HepG2 (cell line): ENCODE results near the gene PGPEP1. TPM values are rescaled to one million over a fixed set of nuclear protein-coding genes. Genes with fewer than 3 reads are reported as not detected.

Source experiments
- ATAC-seq: fragments of 200-7000 bp; cut with Tn5 transposase; 3 replicates; pipeline ENCODE4 v1.9.1; 2020; ENCODE audit warnings: mild to moderate bottlenecking, moderate library complexity
- BruUV-seq: library from RNA; stranded (reverse); fragments of 400-500 nt; replicated peaks from 2 replicates; lab custom pipeline; 2021; lab: Mats Ljungman, UMichigan
- CTCF ChIA-PET: fragments of 300-600 bp; formaldehyde crosslinking; extraction: SDS; loops from one replicate; lab custom pipeline; 2021; ENCODE audit warnings: low total read pairs, inconsistent platforms, low intra/inter-chr PET ratio; lab: Yijun Ruan, JAX
- POLR2A ChIA-PET: fragments of 350-600 bp; sonication (Branson Sonifier 250); formaldehyde crosslinking; loops from one replicate; lab custom pipeline; 2020; ENCODE audit warnings: antibody characterized with exemption, inconsistent platforms; lab: Yijun Ruan, JAX
- DNase-seq: peaks from one replicate; pipeline ENCODE4 v3.0.0-alpha.2; 2015; ENCODE audit warnings: low spot score
- FAIRE-seq: peaks from 3 replicates; lab custom pipeline; 2011; peaks lifted over from hg19 to GRCh38; lab: Jason Lieb, UNC
- H2AFZ ChIP-seq: one replicate; pipeline ENCODE4 v1.6.1; 2011; ENCODE audit warnings: low read length, inconsistent platforms
- H3K27ac ChIP-seq: fragments of 300-600 bp; 3 replicates; pipeline ENCODE4 v1.8.0; 2011; ENCODE audit warnings: mixed run types, mild to moderate bottlenecking, mixed read lengths, low read length, inconsistent platforms; ENCODE audit not compliant: insufficient read depth; ENCODE audit errors: extremely low read length
- H3K27me3 ChIP-seq, 2 experiments: fragments of 200-600 bp in 1 of 2; 2 replicates in 1 of 2; 3 replicates in 1 of 2; pipeline versions ENCODE4 v1.6.0 to v1.8.0; 2011; ENCODE audit warnings: low read length in 2 of 2, mild to moderate bottlenecking in 2 of 2, moderate library complexity in 2 of 2, inconsistent platforms in 1 of 2; ENCODE audit not compliant: insufficient read depth in 2 of 2, control insufficient read depth in 1 of 2
- H3K36me3 ChIP-seq, 2 experiments: fragments of 200-600 bp in 1 of 2; replicated peaks in 1 of 2; 2 replicates in 1 of 2; 3 replicates in 1 of 2; pipeline versions ENCODE4 v1.5.1 to v1.8.0; 2011; ENCODE audit warnings: low read length in 2 of 2, inconsistent platforms in 1 of 2; ENCODE audit not compliant: insufficient read depth in 2 of 2, control insufficient read depth in 1 of 2
- H3K4me1 ChIP-seq: 2 replicates; pipeline ENCODE4 v1.5.1; 2012; ENCODE audit warnings: low read length, inconsistent platforms; ENCODE audit not compliant: insufficient read depth
- H3K4me2 ChIP-seq: 2 replicates; pipeline ENCODE4 v1.6.0; 2011; ENCODE audit warnings: low read depth, low read length, inconsistent platforms
- H3K4me3 ChIP-seq, 3 experiments: fragments of 200-600 bp in 1 of 3; sonication (generic), shearing (Covaris generic) in 1 of 3; replicated peaks in 1 of 3; 2 replicates each; pipeline ENCODE4 v1.5.1; 2011 to 2016; ENCODE audit warnings: low read length in 3 of 3, inconsistent platforms in 2 of 3, low read depth in 2 of 3, mild to moderate bottlenecking in 2 of 3, control low read depth in 1 of 3, mixed read lengths in 1 of 3; ENCODE audit not compliant: insufficient read depth in 1 of 3
- H3K79me2 ChIP-seq: one replicate; pipeline ENCODE4 v1.6.1; 2011; ENCODE audit warnings: low read length, inconsistent platforms; ENCODE audit not compliant: insufficient read depth
- H3K9ac ChIP-seq: 2 replicates; pipeline ENCODE4 v1.6.0; 2011; ENCODE audit warnings: mild to moderate bottlenecking, low read depth, low read length, inconsistent platforms; ENCODE audit not compliant: insufficient read depth
- H3K9me3 ChIP-seq: 2 replicates; pipeline ENCODE4 v1.5.1; 2012; ENCODE audit warnings: mild to moderate bottlenecking, low read length
- H4K20me1 ChIP-seq: 2 replicates; pipeline ENCODE4 v1.6.0; 2011; ENCODE audit warnings: inconsistent platforms, mild to moderate bottlenecking, low read length, moderate library complexity; ENCODE audit not compliant: insufficient read depth
- BCL6 ChIP-seq: IDR thresholded peaks from 2 replicates; pipeline ENCODE4 v1.6.1; 2016; ENCODE audit warnings: missing genetic modification reagents, missing compliant biosample characterization
- CTCF ChIP-seq: sonication (generic); formaldehyde crosslinking; IDR thresholded peaks from 2 replicates; pipeline ENCODE4 v1.5.0; 2020; ENCODE audit warnings: mild to moderate bottlenecking, missing genetic modification reagents, moderate library complexity
- MAFG ChIP-seq: sonication (generic); formaldehyde crosslinking; IDR thresholded peaks from 2 replicates; pipeline ENCODE4 v1.5.1; 2020; ENCODE audit warnings: mild to moderate bottlenecking, missing genetic modification reagents
- POGZ ChIP-seq: sonication (generic); formaldehyde crosslinking; IDR thresholded peaks from 2 replicates; pipeline ENCODE4 v1.4.0; 2020; ENCODE audit warnings: mild to moderate bottlenecking, missing genetic modification reagents
- POLR2G ChIP-seq: fragments of 200-400 bp; formaldehyde crosslinking; IDR thresholded peaks from 2 replicates; pipeline ENCODE4 v1.6.1; 2018; ENCODE audit warnings: mild to moderate bottlenecking, low read depth, low read length, moderate library complexity
- REL ChIP-seq: sonication (generic); formaldehyde crosslinking; conservative IDR thresholded peaks from 2 replicates; pipeline ENCODE4 v1.8.0; 2022; ENCODE audit warnings: mild to moderate bottlenecking, missing genetic modification reagents, moderate library complexity
- SAP130 ChIP-seq: IDR thresholded peaks from 2 replicates; pipeline ENCODE4 v1.6.1; 2016; ENCODE audit warnings: low read depth
- SRY ChIP-seq: sonication (generic); formaldehyde crosslinking; IDR thresholded peaks from 2 replicates; pipeline ENCODE4 v1.8.0; 2022; ENCODE audit warnings: mild to moderate bottlenecking, missing genetic modification reagents
- TEAD3 ChIP-seq: optimal IDR thresholded peaks from 2 replicates; pipeline ENCODE3; 2016; ENCODE audit warnings: borderline replicate concordance
- ZNF414 ChIP-seq: sonication (generic); formaldehyde crosslinking; IDR thresholded peaks from 2 replicates; pipeline ENCODE4 v1.5.0; 2020; ENCODE audit warnings: missing genetic modification reagents
- WGBS: methylation state at CpG from one replicate; pipeline ENCODE4 v1.1.6; 2017; ENCODE audit warnings: low lambda C conversion rate; 5-methylcytosine and 5-hydroxymethylcytosine counted together
- in situ Hi-C: cut with HindIII; loops from 2 replicates; pipeline ENCODE4 v1.10.0; 2017; ENCODE audit warnings: low pct_unique_long_range_greater_than_20kb; ENCODE audit not compliant: extremely low pct_ligation_motif_present
- intact Hi-C: fragments of 100-400 bp; cut with micrococcal nuclease; formaldehyde crosslinking; loops from one replicate; pipeline ENCODE4 v1.10.0; 2022; ENCODE audit not compliant: unreplicated experiment
- polyA plus RNA-seq, 8 experiments: library from polyadenylated mRNA; depleted of rRNA in 3 of 8; stranded (reverse) in 7 of 8; unstranded in 1 of 8; fragments of >200 nt; fragmentation: Illumina TruSeq in 4 of 8; extraction: Trizol in 4 of 8; gene quantifications; 2 replicates each; pipeline versions ENCODE4 v1.2.1 to v1.2.3, GENCODE V29; 2011 to 2016; ENCODE audit warnings: low read depth in 4 of 8, missing spikeins in 1 of 8, mixed read lengths in 1 of 8; ENCODE audit not compliant: insufficient read depth in 1 of 8
- total RNA-seq, 5 experiments: library from RNA; depleted of rRNA; stranded (reverse); fragments of >200 nt; fragmentation: Illumina TruSeq; extraction: Trizol; gene quantifications; 2 replicates each; pipeline ENCODE4 v1.2.3, GENCODE V29; 2016; ENCODE audit warnings: low read depth in 1 of 5

The PGPEP1 gene
- total and polyA plus RNA-seq, 2 of the 13 experiments (the other 11 are each of a cell fraction or from before 2014, with no cell fraction given) = 53.1 to 56.6 TPM

- WGBS = 25% methylated on average over 5 of the region's 5 CpGs
- Histone ChIP-seq H3K9ac (no peak overlapping the region), H2AFZ (peak overlapping the region; percentile 23), H3K4me2 (no peak overlapping the region), H3K36me3 (no peaks in the 10 kb centered on the region), H3K27me3 (no peaks in the 10 kb centered on the region), H3K4me1 (peaks cover 64% of the 10 kb centered on the region), H3K27ac (no peak overlapping the region)
- no peak for ATAC-seq
- intact Hi-C loops = no loop called here
- no peak for DNase-seq
- no peak for FAIRE-seq
- POLR2A ChIA-PET = interaction anchor here (3.3 to 6.5 kb wide), 2 partner anchors 12 to 47 kb away, joined by 36 to 110 read pairs; partner anchors contain the start of genes JUND and PGPEP1
- TF ChIP-seq SRY (CRISPR knock-in tag) (no peak), SAP130 (CRISPR knock-in tag) (no peak)
- TF ChIP-seq, all 625 proteins: peak for 0
- Histone ChIP-seq H3K79me2 (peaks cover 10% of the 10 kb centered on the region), H4K20me1 (no peaks in the 10 kb centered on the region), H3K4me3 (no peak overlapping the region), H3K9me3 (no peaks in the 10 kb centered on the region)
- in situ Hi-C loops = no loop called here
- CTCF ChIA-PET = no interaction called here
- no TSS peak for BruUV-seq
These were observed 13.6 kb upstream of the PGPEP1 start for GRCh38 chr19:18326772-18327171.

GRCh38 chr19:18328340-18329034 lies 11.9 kb upstream of the PGPEP1 start:
- Histone ChIP-seq H3K27ac (peak overlapping the region; percentile 69), H3K36me3 (no peaks in the 10 kb centered on the region), H4K20me1 (no peaks in the 10 kb centered on the region), H3K4me2 (peak overlapping the region; percentile 82), H3K9me3 (no peaks in the 10 kb centered on the region), H3K4me1 (peaks cover 73% of the 10 kb centered on the region), H3K79me2 (no peaks in the 10 kb centered on the region), H3K9ac (peak overlapping the region; percentile 53), H2AFZ (peak overlapping the region; percentile 6), H3K27me3 (no peaks in the 10 kb centered on the region), H3K4me3 (peak overlapping the region; percentile 9 to 59 (median 29))
- in situ Hi-C loops (no loop called here), intact Hi-C loops (no loop called here)
- no TSS peak for BruUV-seq
- CTCF ChIA-PET = interaction anchor here (1.3 to 1.5 kb wide), 3 partner anchors 21 to 51 kb away, joined by 4 to 7 read pairs (median 7); no protein-coding TSS in a partner anchor
- DNase-seq = peak; percentile 97
- POLR2A ChIA-PET = interaction anchor here (0.7 to 6.5 kb wide), 20 partner anchors 8 to 219 kb away, joined by 3 to 110 read pairs (median 4); partner anchors contain the start of genes GDF15, IQCN, JUND and PGPEP1
- peak; percentile 100 for FAIRE-seq
- peak; percentile 92 for ATAC-seq
- under 1% methylated on average over 9 of the region's 9 CpGs for WGBS
- TF ChIP-seq POGZ (CRISPR knock-in tag) (peak; percentile 52; the same call in 1 of the 2 replicates), ZNF414 (CRISPR knock-in tag) (no peak), REL (no peak), POLR2G (peak; percentile 62; the same call in 1 of the 2 replicates), BCL6 (CRISPR knock-in tag) (peak; percentile 15; the same call in 1 of the 2 replicates), MAFG (CRISPR knock-in tag) (no peak), TEAD3 (CRISPR knock-in tag) (peak; percentile 92), CTCF (peak; percentile 90)
